ENCODE results near the gene NAV2.
"Not testable (repeated sequence)": the region's sequence is repeated elsewhere in the genome, so short reads cannot be mapped to it uniquely, and the experiment has no call there.

The NAV2 gene

DNA sequence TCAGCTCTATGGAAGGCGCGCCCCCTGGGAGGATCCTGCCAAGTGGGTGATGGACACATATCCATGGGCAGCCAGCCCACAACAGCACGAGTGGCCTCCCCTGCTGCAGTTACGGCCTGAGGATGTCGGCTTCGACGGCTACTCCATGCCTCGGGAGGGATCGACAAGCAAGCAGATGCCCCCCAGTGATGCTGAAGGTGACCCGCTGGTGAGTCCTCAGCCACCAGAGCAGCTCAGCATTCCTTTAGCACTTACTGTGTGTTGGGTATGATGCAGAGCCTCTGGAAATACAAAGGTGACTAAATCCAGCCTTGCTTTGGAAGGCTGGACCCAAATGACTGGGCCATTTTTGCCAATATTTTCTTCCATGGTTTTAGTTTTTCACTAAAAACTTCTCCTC is 402.0 kb downstream of the NAV2 start:
- Histone ChIP-seq H3K4me1 (ENCODE audit: control insufficient read depth, insufficient read depth, low read length) (peaks cover 19% of the 10 kb centered on the region), H3K27me3 (ENCODE audit: control insufficient read depth, insufficient read depth, low read length) (no peaks in the 10 kb centered on the region), H3K9me3 (ENCODE audit: control insufficient read depth, low read length) (no peaks in the 10 kb centered on the region), H3K4me3 (ENCODE audit: low read length) (no peak overlapping the region), H3K9ac (ENCODE audit: low read length) (no peak overlapping the region), H3K36me3 (ENCODE audit: control insufficient read depth, insufficient read depth, low read length) (no peaks in the 10 kb centered on the region)

DNA sequence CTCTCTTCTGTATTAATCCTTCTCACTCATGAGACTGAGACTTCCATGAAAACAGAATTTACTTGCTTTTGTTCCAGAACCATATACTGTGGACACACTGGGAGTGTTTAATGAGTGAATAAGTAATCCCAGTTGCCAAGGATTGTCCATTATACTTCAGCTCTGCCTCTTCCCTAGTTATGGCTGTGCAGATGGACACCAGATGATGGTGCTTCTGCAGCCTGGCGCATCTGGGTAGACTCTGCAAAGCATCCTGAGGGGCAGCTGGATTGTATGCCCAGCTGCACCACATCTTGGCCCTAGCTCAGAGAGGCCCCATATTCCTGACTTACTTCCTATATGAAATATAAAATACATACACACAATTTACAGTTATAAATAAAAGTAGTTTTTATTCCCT is 404.2 kb downstream of the NAV2 start:
- Histone ChIP-seq H3K4me3 (ENCODE audit: low read length) (no peak overlapping the region), H3K4me1 (ENCODE audit: control insufficient read depth, insufficient read depth, low read length) (peaks cover 14% of the 10 kb centered on the region), H3K9ac (ENCODE audit: low read length) (no peak overlapping the region), H3K27me3 (ENCODE audit: control insufficient read depth, insufficient read depth, low read length) (no peaks in the 10 kb centered on the region), H3K9me3 (ENCODE audit: control insufficient read depth, low read length) (no peaks in the 10 kb centered on the region), H3K36me3 (ENCODE audit: control insufficient read depth, insufficient read depth, low read length) (no peaks in the 10 kb centered on the region)

DNA sequence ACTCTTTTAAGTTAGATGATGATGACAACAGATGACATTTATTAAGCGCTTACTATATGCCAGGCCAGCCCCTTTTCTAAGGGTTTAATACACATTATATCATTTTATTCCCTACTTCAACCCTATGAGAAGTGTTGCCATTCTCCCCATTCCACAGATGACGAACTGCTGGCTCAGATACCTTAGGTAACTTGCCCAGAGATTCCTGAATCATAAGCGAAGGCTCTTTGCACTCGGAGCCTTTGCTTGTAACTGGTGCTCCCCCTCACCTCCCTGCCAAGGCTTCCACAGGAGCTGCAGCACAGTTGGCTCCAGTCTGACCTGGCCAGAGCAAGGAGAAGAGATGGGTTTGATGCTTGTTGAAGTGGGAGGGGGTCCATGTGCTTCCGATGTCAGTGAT is 404.7 kb downstream of the NAV2 start:
- Histone ChIP-seq H3K27me3 (ENCODE audit: control insufficient read depth, insufficient read depth, low read length) (no peaks in the 10 kb centered on the region), H3K9me3 (ENCODE audit: control insufficient read depth, low read length) (no peaks in the 10 kb centered on the region), H3K4me1 (ENCODE audit: control insufficient read depth, insufficient read depth, low read length) (peaks cover 9% of the 10 kb centered on the region), H3K9ac (ENCODE audit: low read length) (no peak overlapping the region), H3K36me3 (ENCODE audit: control insufficient read depth, insufficient read depth, low read length) (no peaks in the 10 kb centered on the region), H3K4me3 (ENCODE audit: low read length) (no peak overlapping the region)

DNA sequence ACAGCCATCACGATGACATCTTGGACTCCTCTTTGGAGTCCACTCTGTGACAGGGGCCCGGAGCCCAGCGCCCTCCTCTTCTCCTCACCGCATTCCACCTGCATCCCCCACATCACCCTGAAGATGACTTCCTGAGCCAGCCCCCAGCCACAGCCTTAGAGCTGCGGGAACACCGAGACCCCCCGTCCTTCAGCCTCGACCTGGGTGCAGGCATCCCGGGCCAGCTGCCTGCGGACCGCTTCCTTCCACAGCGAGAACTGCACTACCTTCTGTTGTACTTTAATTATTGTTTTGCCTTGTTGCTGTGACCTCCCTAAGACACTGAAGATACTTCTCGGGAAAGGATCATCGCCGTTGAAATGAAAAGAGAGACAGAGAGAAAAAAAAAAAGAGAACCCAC is 405.6 kb downstream of the NAV2 start:
- Histone ChIP-seq H3K36me3 (ENCODE audit: control insufficient read depth, insufficient read depth, low read length) (no peaks in the 10 kb centered on the region), H3K4me1 (ENCODE audit: control insufficient read depth, insufficient read depth, low read length) (peaks cover under 1% of the 10 kb centered on the region), H3K9me3 (ENCODE audit: control insufficient read depth, low read length) (no peaks in the 10 kb centered on the region), H3K27me3 (ENCODE audit: control insufficient read depth, insufficient read depth, low read length) (no peaks in the 10 kb centered on the region), H3K4me3 (ENCODE audit: low read length) (no peak overlapping the region), H3K9ac (ENCODE audit: low read length) (no peak overlapping the region)

DNA sequence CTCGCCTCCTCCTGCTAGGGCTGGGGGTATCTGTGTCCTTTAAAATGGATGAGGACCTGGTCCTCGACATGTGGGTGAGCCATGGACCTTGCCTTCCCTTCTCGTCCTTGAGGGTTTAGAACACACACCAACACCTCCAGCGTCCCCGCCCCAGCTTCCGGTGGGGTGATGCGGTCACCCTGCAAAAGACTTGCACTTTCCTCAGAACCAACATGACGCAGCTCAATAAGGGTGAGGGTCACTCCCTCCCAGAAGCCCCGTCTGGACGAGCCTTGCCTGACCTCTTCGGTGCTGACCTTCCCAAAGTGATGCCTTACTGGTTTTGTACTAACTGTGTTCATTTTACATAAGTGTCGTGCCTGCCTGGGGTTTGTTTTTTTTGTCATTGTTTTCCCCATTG is 406.7 kb downstream of the NAV2 start:
- Histone ChIP-seq H3K36me3 (ENCODE audit: control insufficient read depth, insufficient read depth, low read length) (no peaks in the 10 kb centered on the region), H3K27me3 (ENCODE audit: control insufficient read depth, insufficient read depth, low read length) (no peaks in the 10 kb centered on the region), H3K9me3 (ENCODE audit: control insufficient read depth, low read length) (no peaks in the 10 kb centered on the region), H3K4me1 (ENCODE audit: control insufficient read depth, insufficient read depth, low read length) (no peaks in the 10 kb centered on the region), H3K9ac (ENCODE audit: low read length) (no peak overlapping the region), H3K4me3 (ENCODE audit: low read length) (no peak overlapping the region)

DNA sequence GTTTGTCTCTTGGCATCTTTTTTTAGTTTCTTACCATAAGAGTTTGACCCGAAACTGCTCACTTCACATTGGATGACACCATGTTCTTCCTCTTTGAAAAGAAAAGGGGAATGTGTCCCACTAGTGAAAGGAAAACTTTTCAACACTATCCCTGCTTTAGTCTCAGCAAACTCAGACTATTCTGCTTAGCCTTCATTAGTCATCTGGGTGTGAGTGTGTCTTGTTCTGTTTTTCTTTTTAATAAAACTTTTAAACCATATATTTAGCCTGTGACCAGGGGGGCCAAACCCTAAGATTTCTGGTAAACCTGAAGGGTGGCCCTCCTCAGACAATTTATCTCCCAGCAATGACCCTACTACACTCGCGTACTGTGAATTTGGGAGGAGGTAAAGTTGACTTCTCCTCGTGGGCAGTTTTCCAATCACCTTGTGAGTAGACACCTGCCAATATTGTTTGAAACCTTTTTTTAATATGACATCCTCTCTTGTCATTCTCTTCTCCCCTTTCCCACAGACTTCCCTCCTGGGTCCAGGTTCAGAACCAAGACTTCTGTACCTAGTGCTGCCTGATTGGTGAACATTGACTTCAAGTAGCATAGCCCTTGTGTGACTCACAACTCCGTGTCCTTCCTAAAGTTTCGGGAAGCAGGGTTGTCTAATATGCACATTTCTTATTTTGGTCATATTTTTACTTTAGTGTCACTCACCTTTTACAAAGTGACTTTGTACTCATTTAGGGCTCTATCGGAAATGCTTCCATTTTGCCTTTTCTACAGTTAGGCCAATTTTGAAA is 407.7 kb downstream of the NAV2 start:
- no peaks in the 10 kb centered on the region for H3K36me3 ChIP-seq (ENCODE audit: control insufficient read depth, insufficient read depth, low read length)
- no peaks in the 10 kb centered on the region for H3K4me1 ChIP-seq (ENCODE audit: control insufficient read depth, insufficient read depth, low read length)
- H3K27me3 ChIP-seq (ENCODE audit: control insufficient read depth, insufficient read depth, low read length), result no peaks in the 10 kb centered on the region
- no peak overlapping the region for H3K9ac ChIP-seq (ENCODE audit: low read length)
- no peaks in the 10 kb centered on the region for H3K9me3 ChIP-seq (ENCODE audit: control insufficient read depth, low read length)
- no peak overlapping the region for H3K4me3 ChIP-seq (ENCODE audit: low read length)

DNA sequence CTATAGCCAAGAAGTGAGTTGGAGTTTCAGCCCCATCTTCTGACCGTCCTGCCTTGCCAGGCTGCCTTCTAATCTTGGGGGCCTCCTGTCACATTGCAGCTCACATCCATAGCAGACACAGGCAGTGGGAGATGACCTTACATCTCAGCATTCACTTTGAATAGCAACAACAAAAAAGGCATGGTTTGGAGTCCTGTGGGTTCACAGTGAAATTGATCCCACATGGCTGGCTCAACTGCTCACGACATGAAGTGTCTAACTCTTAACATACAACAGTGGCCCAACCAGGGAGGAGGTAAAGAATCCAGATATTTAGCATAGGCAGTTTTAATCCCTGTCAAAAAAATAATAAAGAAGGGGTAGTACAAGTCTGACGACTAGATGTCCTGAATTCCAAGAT is 409.5 kb downstream of the NAV2 start:
- Histone ChIP-seq H3K9me3 (ENCODE audit: control insufficient read depth, low read length) (no peaks in the 10 kb centered on the region), H3K4me3 (ENCODE audit: low read length) (no peak overlapping the region), H3K27me3 (ENCODE audit: control insufficient read depth, insufficient read depth, low read length) (no peaks in the 10 kb centered on the region), H3K9ac (ENCODE audit: low read length) (no peak overlapping the region), H3K4me1 (ENCODE audit: control insufficient read depth, insufficient read depth, low read length) (no peaks in the 10 kb centered on the region), H3K36me3 (ENCODE audit: control insufficient read depth, insufficient read depth, low read length) (no peaks in the 10 kb centered on the region)

DNA sequence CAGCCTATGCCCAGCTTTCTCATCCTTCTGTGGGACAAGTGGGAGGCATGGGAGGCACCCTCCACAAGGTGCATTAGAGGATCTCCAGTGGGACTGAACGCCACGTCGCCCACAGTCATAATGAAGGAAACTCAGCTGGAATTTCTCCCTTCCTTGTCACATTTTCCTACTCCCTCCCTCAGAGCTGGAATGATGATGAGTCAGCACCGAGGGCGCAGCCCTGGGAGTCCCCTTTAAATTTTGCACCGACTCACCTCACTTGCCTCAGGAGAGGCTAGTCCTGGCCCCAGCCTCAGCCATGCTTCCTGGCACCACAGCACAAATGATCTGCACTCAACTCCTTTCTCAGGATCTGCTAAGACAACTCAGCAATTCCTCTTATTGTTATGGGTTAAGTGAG is 413.3 kb downstream of the NAV2 start:
- Histone ChIP-seq H3K4me1 (ENCODE audit: control insufficient read depth, insufficient read depth, low read length) (no peaks in the 10 kb centered on the region), H3K9ac (ENCODE audit: low read length) (no peak overlapping the region), H3K36me3 (ENCODE audit: control insufficient read depth, insufficient read depth, low read length) (no peaks in the 10 kb centered on the region), H3K4me3 (ENCODE audit: low read length) (no peak overlapping the region), H3K9me3 (ENCODE audit: control insufficient read depth, low read length) (no peaks in the 10 kb centered on the region), H3K27me3 (ENCODE audit: control insufficient read depth, insufficient read depth, low read length) (no peaks in the 10 kb centered on the region)

DNA sequence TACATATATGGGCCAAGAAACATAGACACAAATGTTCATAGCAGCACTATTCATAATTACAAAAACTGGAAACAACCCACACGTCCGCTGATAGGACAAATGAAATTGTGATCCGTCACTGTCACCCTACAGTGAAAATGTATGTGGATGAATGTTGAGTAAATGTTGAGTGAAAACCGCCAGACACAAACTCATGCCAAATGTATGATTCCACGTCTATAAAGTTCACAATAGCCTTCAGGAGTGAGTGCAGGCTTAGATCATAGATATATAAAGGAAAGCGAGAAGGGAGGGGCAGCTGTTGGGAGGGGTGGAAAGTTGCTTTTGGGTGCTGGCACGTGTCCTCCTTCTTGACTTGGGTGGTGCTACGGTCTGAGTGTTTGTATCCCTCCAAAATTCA is 414.1 kb downstream of the NAV2 start:
- Histone ChIP-seq H3K9ac (ENCODE audit: low read length) (no peak overlapping the region), H3K27me3 (ENCODE audit: control insufficient read depth, insufficient read depth, low read length) (peaks cover 4% of the 10 kb centered on the region), H3K4me3 (ENCODE audit: low read length) (no peak overlapping the region), H3K36me3 (ENCODE audit: control insufficient read depth, insufficient read depth, low read length) (no peaks in the 10 kb centered on the region), H3K4me1 (ENCODE audit: control insufficient read depth, insufficient read depth, low read length) (no peaks in the 10 kb centered on the region), H3K9me3 (ENCODE audit: control insufficient read depth, low read length) (no peaks in the 10 kb centered on the region)

DNA sequence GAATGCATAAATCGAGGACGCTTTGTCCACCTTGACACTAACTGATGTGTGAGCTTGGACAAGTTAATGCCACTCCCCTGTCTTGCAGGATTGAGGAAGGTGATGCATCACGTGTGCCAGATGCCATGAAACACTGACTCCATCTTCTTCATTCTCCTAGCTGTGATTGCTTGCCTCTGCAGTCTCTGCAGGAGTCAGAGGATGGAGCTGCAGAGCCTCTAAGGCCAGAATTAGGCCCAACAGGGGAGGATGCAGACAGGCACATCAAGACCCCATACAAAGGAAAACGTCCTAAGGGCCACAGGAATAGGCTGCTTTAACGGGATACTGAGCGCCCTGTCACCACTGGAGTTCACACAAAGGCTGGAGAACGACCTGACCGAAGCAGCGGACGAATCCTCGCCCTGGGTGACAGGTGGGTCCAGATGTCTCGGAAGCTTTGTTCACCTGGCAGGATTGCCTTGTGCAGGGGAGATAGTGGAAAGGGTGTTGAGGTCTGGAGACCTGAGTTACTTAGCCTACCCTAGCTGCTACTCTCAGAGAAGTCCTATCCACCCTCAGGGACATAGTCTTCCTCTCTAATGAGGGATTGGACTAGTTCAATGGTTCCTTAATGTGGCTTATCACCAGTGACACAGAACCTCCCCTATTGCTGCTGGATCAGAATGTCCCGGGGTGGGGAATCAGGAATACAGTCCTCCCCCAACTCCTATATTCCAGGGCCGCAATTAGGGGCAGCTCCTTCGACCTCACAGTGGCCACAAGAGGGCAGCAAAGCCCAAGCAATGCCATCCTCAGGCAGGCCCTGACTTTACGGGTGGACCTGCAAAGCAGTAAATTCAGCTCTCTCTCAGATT is 415.3 kb downstream of the NAV2 start:
- H3K9ac ChIP-seq (ENCODE audit: low read length), result no peak overlapping the region
- H3K27me3 ChIP-seq (ENCODE audit: control insufficient read depth, insufficient read depth, low read length), result peaks cover 10% of the 10 kb centered on the region
- no peaks in the 10 kb centered on the region for H3K36me3 ChIP-seq (ENCODE audit: control insufficient read depth, insufficient read depth, low read length)
- no peaks in the 10 kb centered on the region for H3K9me3 ChIP-seq (ENCODE audit: control insufficient read depth, low read length)
- no peaks in the 10 kb centered on the region for H3K4me1 ChIP-seq (ENCODE audit: control insufficient read depth, insufficient read depth, low read length)
- no peak overlapping the region for H3K4me3 ChIP-seq (ENCODE audit: low read length)

DNA sequence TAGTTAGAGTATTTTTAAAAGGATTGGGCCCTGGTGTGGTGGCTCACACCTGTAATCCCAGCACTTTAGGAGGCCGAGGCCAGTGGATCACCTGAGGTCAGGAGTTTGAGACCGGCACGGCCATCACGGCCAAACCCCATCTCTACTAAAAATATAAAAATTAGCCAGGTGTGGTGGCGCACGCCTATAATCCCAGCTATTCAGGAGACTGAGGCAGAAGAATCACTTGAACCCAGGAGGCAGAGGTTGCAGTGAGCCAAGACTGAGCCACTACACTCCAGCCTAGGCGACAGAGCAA is 415.8 kb downstream of the NAV2 start:
- H3K27me3 ChIP-seq (ENCODE audit: control insufficient read depth, insufficient read depth, low read length); H3K4me3 ChIP-seq (ENCODE audit: low read length); H3K36me3 ChIP-seq (ENCODE audit: control insufficient read depth, insufficient read depth, low read length); H3K9me3 ChIP-seq (ENCODE audit: control insufficient read depth, low read length); H3K4me1 ChIP-seq (ENCODE audit: control insufficient read depth, insufficient read depth, low read length); H3K9ac ChIP-seq (ENCODE audit: low read length): not testable (repeated sequence)

DNA sequence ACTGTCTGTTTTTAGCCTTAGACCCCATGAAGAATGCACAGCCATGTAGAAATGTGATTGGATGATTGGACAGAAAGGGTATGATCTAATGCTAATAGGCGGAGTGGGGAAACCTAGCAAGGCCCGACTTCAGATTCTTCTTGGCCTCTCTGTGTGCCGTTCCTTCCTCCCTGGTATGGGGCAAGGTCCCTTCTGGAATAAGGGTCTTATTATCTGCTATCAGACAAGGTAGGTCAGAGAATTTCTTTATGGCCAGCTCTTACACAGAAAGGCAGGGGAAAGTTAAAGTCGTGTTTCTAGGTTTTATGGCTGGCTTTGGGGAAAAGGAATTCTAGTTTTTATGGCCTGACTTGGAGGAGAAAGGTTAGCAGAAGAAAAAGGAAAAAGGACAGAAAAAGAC is 417.0 kb downstream of the NAV2 start:
- H3K9me3 ChIP-seq (ENCODE audit: control insufficient read depth, low read length), result no peaks in the 10 kb centered on the region
- H3K36me3 ChIP-seq (ENCODE audit: control insufficient read depth, insufficient read depth, low read length), result no peaks in the 10 kb centered on the region
- H3K4me1 ChIP-seq (ENCODE audit: control insufficient read depth, insufficient read depth, low read length), result no peaks in the 10 kb centered on the region
- no peak overlapping the region for H3K4me3 ChIP-seq (ENCODE audit: low read length)
- no peak overlapping the region for H3K9ac ChIP-seq (ENCODE audit: low read length)
- peaks cover 10% of the 10 kb centered on the region for H3K27me3 ChIP-seq (ENCODE audit: control insufficient read depth, insufficient read depth, low read length)
